Activated T-cell treated with anti-CD3 and anti-CD28 coated beads for 4 hours (primary cell): ENCODE data around the gene DLX3.

Experiments used
- DNase-seq: peaks from one replicate; pipeline ENCODE4 v3.0.0-alpha.2; 2020

Gene DLX3

GRCh38 chr17:49971848-49972485, 23.1 kb downstream of the DLX3 start:
- DNase-seq, result no peak

DNA sequence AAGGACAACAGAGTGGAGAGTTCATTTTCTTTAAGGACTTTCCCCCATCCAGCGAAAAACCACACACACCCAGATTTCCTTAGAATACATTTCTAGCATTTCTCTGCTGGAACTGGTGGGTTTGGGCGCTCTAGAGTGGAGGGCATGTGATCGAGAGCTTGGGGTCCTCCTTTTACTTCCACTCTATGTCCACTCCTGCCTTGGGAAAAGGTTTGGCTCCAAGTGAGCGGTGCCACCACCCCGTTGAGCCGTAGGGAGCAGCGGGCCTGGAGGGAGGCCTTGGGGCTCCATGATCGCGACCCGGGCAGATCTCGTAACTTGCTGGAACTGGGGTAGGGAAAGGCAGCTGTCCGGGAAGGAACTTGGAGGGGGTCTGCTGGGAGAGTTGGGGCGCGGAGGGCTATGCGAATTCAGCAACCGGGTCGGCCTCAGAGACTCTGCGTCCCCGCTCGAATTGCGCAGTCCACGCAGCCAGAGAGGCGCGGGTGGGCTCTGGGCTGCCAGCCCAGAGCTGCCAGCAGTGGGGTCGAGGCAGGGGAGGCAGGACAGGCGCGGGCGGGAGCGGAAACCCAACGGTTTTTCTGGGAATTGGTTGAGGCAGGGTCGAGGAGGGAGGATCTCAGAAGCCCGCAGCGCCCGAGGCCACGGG, 23.7 kb downstream of the DLX3 start:
- DNase-seq, result no peak

DNA sequence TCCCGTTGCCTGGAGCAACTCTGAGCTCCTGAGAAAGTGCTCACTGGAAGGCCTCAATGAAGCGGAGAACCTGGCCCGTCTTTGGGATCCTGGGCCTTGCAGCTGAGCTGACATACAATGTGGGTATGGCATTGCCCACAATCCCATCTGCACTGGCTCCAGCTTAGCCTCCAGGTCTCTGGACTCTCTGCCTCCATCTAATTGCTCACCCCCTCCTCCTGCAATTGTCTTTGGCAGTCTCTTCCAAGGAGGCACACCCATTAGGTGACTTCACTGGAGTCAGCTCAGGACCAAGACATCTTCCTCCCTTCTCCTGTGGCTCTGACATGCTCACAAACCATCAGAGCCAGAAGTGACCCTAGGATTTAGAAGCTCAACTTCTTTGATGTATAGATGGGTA, 24.5 kb downstream of the DLX3 start:
- no peak for DNase-seq

DNA sequence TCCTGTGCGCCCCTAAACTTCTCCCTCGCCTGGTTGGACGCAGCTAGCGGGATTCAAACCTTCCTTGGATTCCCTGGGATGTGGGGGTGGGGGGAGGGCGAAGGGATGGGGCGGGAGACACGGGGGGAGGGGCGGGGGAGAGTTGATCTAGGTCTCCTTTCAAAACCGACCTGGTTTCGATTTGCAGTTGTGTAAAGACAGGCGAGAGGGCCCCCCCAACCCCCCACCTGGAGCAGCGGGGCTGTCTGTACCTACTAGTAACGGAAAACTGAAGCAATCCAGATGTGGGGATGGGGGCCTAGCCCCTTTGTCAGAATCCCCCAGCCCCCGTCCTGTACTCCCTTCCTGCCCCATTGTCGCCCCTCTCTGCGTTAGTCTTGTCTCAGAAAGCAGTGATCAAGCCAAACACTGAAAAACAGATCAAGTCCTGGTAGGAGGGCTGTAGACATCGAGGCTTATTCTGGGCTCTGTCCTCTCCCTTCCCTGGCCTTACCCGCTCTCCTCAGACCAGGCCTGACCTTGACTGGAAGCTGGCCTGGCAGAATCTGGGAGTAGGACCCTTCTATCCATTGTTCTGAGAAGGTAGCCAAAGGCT, 25.1 kb downstream of the DLX3 start:
- no peak for DNase-seq

- no peak for DNase-seq
Observed at GRCh38 chr17:49969134-49969759, 25.8 kb downstream of the DLX3 start, which contains the start of gene DLX4. TSS of gene DLX4 (plus strand) at chr17:49969190. CDS start at chr17:49969469, 279 bp downstream.

DNA sequence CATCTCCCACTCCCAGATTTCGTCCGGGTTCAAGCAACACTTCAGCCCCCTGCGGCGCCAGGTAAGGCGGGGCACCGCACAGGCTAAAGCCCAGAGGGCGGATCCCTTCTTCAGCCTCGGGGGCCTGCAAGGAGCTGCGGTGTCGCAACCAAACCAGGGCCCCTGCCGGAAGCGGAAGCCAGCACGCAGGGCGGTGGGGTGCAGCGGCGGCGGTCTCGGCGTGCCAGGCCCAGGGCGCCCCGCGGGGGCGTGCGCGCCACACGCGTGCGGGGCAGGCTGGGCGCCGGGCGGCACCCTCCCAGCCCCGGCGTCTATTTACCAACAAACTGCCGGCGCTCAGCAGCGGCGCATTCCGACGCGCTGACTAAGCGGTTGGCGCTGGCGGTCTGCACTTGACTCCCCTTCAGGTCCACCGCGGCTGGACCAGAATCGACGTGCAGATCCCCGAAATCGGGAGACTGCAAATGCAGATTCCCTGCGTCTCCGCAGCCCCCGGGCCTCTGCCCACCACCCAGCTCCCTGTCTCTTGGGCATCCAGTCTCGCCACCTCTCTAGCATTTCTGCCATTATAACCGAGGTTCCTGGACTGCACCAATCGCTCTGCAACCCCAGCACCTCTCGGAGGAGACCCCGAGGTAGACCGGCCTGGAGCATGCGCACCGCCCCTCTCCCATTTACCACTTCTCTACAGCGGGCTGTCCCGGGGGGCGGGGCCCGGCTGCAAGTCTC, 26.5 kb downstream of the DLX3 start:
- DNase-seq, result peak; percentile 47

- DNase-seq, result no peak
Observed at GRCh38 chr17:49967621-49968404, 27.2 kb downstream of the DLX3 start.

DNA sequence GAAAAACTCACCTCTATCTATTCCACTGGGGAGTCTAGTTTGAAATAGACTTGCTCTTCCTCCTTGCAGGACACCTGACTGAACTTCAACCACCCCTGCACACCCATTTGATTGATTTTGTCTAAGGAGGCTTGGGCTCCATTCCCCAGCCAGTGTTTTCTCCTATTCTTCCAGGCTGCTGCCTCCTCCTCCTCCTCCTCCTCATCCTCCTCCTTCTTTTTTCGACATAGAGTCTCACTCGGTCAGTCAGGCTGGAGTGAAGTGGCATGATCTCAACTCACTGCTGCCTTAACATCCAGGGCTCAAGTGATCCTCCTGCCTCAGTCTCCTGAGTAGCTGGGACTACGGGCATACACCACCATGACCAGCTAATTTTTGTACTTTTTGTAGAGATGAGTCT, 27.8 kb downstream of the DLX3 start:
- no peak for DNase-seq

DNA sequence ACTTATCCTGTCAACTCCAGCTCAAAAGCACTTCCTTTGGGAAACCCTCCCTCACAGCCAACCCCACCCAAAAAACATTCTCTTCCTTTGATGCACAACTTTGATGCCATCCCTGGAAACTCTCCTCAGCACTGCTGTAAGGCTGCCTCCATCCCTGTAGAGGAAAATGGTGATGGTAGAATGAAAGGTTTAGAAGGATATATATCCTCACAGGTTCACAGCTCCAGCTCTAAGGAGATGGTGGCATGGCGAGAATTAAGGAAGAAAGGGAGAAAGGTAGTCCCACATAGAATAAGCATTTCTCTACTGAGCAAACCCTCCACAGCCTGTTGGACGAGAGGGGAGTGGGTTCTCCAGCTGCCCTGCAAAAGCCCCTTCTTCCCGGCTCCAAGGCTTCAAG, 28.3 kb downstream of the DLX3 start:
- no peak for DNase-seq

DNA sequence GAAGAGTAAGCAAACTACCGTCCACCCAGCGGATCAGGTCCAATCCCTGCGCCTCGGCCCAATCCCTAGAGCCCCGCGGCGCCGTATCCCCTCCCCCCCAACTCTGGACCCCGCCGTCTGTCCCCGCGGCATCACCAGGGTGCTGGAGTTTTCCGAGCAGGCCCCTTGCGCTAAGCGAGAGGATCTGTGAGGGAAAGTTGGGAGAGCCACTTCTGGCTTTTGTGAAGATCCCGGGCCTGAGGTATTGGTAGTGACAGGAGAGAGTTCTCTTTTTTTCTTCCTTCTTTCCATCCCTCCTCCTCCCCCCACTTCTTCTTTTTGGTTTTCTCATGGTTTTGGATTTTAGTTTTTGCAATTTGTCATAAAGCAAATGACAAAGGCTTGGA, 29.5 kb downstream of the DLX3 start:
- DNase-seq, result no peak

GRCh38 chr17:49964769-49965523, 30.1 kb downstream of the DLX3 start:
- peak; percentile 16 for DNase-seq

- no peak for DNase-seq
Observed at GRCh38 chr17:49964303-49964768, 30.7 kb downstream of the DLX3 start.

DNA sequence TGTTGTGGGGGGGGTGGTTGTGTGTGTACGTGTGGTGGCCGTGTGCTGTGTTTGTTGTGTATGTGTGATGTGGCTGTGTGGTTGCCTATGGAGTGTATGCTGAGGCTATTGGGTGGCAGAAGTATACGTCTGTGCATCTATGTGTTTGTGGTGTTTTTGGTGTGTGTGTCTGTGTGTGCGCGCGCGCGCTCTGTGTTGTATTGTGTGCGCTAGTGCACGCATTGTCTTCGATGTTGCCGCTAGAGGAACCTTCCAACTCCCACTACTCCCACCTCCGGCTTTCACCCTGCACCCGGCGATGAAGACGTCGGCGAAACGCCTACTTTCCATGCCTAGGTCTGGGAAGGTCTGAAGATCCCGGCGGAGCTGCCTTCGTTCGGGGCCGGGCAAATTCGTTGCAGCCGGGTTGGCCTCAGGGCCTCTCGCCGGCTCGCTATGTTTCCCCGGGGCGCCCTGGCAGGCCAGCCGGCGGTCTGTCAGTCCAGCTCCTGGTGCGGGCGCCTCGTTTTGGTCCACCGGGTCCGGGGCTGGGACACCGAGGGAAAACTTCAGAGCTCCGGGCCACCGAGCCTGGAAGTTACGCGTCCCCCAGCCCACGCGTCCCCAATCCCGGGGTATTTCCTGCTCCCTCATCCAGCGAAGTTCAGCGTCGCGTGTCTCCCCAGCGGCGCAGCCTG, 31.3 kb downstream of the DLX3 start:
- DNase-seq, result no peak

DNA sequence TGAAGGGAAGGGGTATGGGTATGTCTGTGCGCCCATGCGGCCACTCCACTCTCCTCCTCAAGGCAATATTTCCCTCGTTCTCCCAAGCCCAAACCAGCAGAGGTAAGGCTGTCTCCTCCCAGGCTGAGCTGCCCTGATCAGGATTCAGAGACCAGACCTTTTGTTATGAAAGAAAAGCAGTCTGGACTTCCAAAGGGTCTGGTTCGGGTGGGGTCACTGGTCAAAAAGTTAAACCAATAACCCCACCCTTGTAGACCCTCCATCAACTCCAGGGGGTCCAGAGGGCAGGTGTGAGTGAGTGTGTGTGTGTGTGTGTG, 31.8 kb downstream of the DLX3 start:
- no peak for DNase-seq

DNA sequence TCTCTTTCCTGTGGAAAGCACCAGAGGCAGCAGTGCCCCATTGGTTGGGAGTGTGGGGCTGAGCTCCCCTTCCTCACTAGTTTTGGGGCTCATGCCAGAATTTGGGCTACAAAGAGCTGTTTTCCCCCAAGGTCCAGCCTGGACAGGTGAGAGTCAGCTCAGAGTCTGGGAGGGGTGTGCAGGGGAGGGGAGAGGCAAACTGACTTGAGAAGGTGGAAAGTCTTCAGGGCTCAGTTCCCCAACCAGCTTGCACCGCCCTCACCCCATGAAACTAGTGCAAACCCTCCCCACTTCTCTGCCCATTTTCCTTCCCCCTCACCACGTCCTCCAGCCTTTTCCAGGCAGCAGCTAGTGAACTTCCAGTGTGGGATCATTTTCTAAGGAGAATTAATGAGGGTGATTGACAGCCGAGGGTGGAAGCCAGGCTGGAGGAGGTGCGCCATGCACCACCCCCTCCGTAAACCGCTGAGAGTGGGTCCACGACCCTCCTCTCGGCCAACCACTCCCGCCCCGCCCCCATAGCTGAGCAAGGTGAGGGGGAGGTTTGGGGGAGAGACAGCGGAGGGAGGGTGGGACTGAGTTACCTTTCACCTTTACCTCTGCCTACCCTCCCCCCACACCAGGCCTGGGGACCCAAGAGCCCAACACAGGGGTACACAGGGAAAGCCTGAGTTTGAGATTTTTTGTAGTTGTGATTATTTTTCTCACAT, 32.3 kb downstream of the DLX3 start:
- DNase-seq, result no peak

GRCh38 chr17:49959183-49959935, 35.7 kb downstream of the DLX3 start:
- DNase-seq, result no peak

DNA sequence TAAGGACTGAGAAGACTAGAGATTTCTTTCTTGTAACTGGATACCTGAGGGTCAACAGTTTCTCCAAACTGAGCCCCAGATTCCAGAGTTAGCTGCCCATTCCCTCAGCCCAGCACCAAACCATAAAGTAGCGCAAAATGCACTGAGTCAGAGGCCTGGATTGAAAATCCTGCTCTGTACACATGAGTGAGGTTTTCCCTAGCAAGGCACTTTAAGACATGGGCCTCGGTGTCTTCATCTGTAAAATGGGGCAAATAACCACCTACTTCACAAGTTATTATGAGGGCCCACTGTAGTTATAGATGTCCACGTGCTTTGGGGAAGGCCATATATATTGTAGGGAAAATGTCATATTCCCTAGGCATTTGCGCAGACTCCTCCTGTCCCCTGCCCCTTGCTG, 36.3 kb downstream of the DLX3 start:
- no peak for DNase-seq

DNA sequence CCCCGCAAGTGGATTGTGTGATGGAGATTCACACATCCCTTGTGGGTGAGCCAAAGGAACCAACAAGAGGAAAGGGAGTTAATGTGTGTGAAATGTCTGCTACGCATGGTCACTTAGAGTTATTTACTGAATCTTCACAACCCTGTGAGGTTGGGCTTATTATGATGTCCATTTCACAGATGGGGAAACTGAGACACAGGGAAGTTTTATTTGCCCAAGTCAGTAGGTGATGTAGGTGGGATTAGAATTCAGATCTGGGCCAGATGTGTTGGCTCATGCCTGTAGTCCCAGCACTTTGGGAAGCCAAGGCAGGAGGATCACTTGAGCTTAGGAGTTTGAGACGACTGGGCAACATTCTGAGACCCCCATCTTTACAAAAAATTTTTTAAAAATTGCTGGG, 37.7 kb downstream of the DLX3 start:
- DNase-seq, result no peak

DNA sequence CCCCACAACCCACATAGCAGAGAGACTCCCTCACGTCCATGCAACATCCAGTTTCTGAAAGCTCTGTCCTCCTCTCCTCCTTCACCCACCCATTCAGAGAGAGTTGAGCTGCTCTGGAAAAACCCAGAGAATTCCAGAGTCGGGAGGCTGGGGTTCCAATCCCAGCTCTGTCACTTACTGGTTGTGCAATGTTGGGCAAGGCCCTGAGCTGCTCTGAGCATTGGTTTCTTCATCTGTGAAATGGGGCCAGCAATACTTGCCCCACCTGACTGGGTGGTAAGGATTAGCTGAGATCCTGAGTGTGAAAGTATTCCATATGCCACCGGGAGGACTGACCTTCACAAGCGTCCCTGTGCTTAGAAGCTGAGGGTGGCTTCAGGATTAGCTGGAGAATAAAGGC, 38.2 kb downstream of the DLX3 start:
- DNase-seq, result no peak

DNA sequence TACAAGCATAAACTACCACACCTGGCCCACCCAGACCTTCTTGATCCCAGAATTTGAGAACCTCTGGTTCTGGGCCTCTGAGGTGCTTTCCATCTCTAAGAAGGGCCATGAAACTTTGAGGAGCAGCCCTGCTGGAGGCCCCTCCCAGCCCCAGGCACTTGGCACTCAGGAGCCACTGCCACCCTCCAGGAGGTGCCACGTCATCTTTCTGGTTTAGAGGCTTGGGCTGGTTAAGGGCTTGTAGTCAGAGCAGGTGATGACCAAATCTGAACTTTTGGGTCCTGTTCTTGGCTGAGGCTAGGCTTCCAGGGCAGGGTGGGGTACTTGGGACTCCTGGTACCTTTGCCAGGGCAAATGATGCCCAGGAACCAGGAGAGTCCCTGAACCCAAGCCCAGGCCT, 39.9 kb downstream of the DLX3 start:
- no peak for DNase-seq
